Left lung (tissue), 10 donors: Measurements from ENCODE around the gene LAMA5. TPM values are rescaled to one million over a fixed set of nuclear protein-coding genes. Genes with fewer than 3 reads are reported as not detected.

Experiments
- ATAC-seq: fragments of 200-7000 bp; cut with Tn5 transposase; one replicate; pipeline ENCODE4 v1.9.1; 2020; ENCODE audit warnings: moderate library complexity
- DNase-seq, 4 donors: peaks; one replicate each; pipeline ENCODE4 v3.0.0-alpha.2; 2013 to 2020
- H3K27ac ChIP-seq, 2 donors: fragments of 200-600 bp; sonication (generic) in 1 of 2; one replicate each; pipeline versions ENCODE4 v1.5.0 to v1.8.0; 2020 to 2021
- H3K27me3 ChIP-seq, 2 donors: fragments of 200-600 bp; sonication (generic) in 1 of 2; one replicate each; pipeline versions ENCODE4 v1.5.0 to v1.8.0; 2020 to 2021
- H3K36me3 ChIP-seq, 2 donors: fragments of 200-600 bp; sonication (generic) in 1 of 2; one replicate each; pipeline versions ENCODE4 v1.5.0 to v1.8.0; 2020 to 2021
- H3K4me1 ChIP-seq, 2 donors: fragments of 200-600 bp; one replicate each; pipeline ENCODE4 v1.8.0; 2021
- H3K4me3 ChIP-seq, 2 donors: fragments of 200-600 bp; sonication (generic) in 1 of 2; one replicate each; pipeline versions ENCODE4 v1.5.0 to v1.8.0; 2020 to 2021; ENCODE audit warnings: mild to moderate bottlenecking in 1 of 2
- H3K9me3 ChIP-seq, 2 donors: fragments of 200-600 bp; sonication (generic) in 1 of 2; one replicate each; pipeline versions ENCODE4 v1.5.0 to v1.8.0; 2020 to 2021
- CTCF ChIP-seq, 2 donors: fragments of 200-600 bp; sonication (generic) in 1 of 2; IDR thresholded peaks; one replicate each; pipeline versions ENCODE4 v1.5.0 to v1.8.0; 2021; ENCODE audit warnings: antibody characterized with exemption in 2 of 2
- intact Hi-C, 2 donors: fragments of 100-400 bp; cut with DNase I; formaldehyde crosslinking; loops; one replicate each; pipeline versions ENCODE4 v1.11.2 to v1.14.2; 2022
- polyA plus RNA-seq, 6 donors: library from polyadenylated mRNA; unstranded; fragments of 120-200 nt; gene quantifications; one replicate each; pipeline ENCODE4 v1.2.1, GENCODE V29; 2013; ENCODE audit not compliant: insufficient read length in 6 of 6
- total RNA-seq, 2 donors: library from RNA; stranded (reverse); fragmentation: NEBNext Ultra II Directional; extraction: Animal tissue kit (Norgen Biotek cat#: 25700); gene quantifications; one replicate each; pipeline ENCODE4 v1.2.1, GENCODE V29; 2021
- donor health status: DM: no; HTN: yes; CAD: no.
- donor health status: DM: no; HTN: no; CAD: no.

LAMA5 gene
- total and polyA plus RNA-seq, 8 donors, result 123 to 267 (median 158) TPM

DNA sequence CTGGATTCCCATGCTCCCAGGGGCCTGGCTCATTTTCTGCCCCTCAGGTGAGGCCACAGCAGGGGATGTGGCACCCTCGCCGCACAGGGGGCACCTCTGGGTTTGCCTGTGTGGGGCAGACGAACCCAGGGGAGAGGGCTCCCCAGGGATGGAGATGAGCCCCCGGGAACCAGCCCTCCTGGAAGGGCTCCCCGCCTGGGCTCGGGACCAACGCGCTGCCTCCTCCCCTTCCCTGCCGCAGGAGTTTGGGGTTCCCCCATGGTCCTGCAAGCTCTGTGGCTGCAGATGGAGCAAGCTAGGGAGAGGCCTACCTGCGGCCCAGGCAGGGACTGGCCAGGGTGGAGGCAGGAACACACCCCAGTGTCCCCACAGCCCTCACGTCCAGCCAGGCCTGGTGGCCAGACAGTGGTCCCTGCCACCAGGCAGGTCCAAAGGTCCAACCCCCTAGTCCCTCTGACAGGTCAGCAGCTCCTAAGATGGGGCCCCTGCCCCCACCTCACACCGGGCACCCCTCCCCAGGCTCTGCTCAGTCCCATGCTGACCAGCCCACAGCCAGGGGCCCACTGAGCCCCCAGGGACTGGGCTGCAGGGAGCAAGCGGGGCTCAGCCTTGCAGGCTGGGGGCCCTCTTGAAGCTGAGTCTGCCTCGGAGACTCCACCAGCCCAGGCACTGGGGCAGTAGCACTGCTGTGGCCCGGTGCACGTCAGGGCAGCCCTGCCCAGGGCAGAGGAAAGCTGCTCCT, 13.7 kb downstream of the LAMA5 start:
- H3K27ac ChIP-seq, result peak overlapping the region in 1 of 2 donors; percentile 34
- peak in 1 of 4 donors; percentile 71 for DNase-seq
- intact Hi-C loops, result no loop called here

GRCh38 chr20:62352402-62353288, 14.5 kb downstream of the LAMA5 start:
- intact Hi-C loops, result no loop called here
- Histone ChIP-seq H3K9me3 (no peaks in the 10 kb centered on the region), H3K27ac (no peak overlapping the region), H3K4me3 (no peak overlapping the region), H3K36me3 (peaks cover 0 to 40% of the 10 kb centered on the region in 2 donors), H3K27me3 (peaks cover 0 to 12% of the 10 kb centered on the region in 2 donors), H3K4me1 (peaks cover 27 to 48% of the 10 kb centered on the region in 2 donors)
- no peak for TF ChIP-seq CTCF (IDR thresholded peaks at IDR 0.05)
- DNase-seq (peak in 1 of 4 donors; percentile 80), ATAC-seq (no peak)

More for the DNA sequence above, 13.7 kb downstream of the LAMA5 start:
- Histone ChIP-seq H3K4me1 (peaks cover 35 to 56% of the 10 kb centered on the region in 2 donors), H3K27me3 (peaks cover 0 to 15% of the 10 kb centered on the region in 2 donors), H3K4me3 (no peak overlapping the region), H3K9me3 (no peaks in the 10 kb centered on the region), H3K36me3 (peaks cover 0 to 36% of the 10 kb centered on the region in 2 donors)
- no peak for ATAC-seq
- TF ChIP-seq CTCF (IDR thresholded peaks at IDR 0.05), result no peak

- H3K27me3 ChIP-seq, result peaks cover 0 to 2% of the 10 kb centered on the region in 2 donors
- H3K4me3 ChIP-seq, result no peak overlapping the region
- peaks cover 0 to 49% of the 10 kb centered on the region in 2 donors for H3K36me3 ChIP-seq
- peaks cover 18 to 39% of the 10 kb centered on the region in 2 donors for H3K4me1 ChIP-seq
- no peaks in the 10 kb centered on the region for H3K9me3 ChIP-seq
- intact Hi-C loops, result no loop called here
- H3K27ac ChIP-seq, result peak overlapping the region in 1 of 2 donors; percentile 53
- TF ChIP-seq CTCF (IDR thresholded peaks at IDR 0.05), result no peak
- DNase-seq, result peak in 1 of 4 donors; percentile 78
- ATAC-seq, result no peak
Observed at GRCh38 chr20:62351469-62352401, 15.4 kb downstream of the LAMA5 start.

- DNase-seq (peak in 1 of 4 donors; percentile 76), ATAC-seq (peak; percentile 16)
- no peak overlapping the region for H3K4me3 ChIP-seq
- peak overlapping the region; percentile 19 to 53 for H3K27ac ChIP-seq
- H3K4me1 ChIP-seq, result peaks cover 9 to 29% of the 10 kb centered on the region in 2 donors
- H3K27me3 ChIP-seq, result no peaks in the 10 kb centered on the region
- TF ChIP-seq CTCF (IDR thresholded peaks at IDR 0.05), result no peak
- intact Hi-C loops, result no loop called here
- H3K36me3 ChIP-seq, result peaks cover 0 to 59% of the 10 kb centered on the region in 2 donors
- no peaks in the 10 kb centered on the region for H3K9me3 ChIP-seq
Observed at GRCh38 chr20:62350629-62351422, 16.3 kb downstream of the LAMA5 start.
